Muscle layer of duodenum (tissue), 2 donors: ENCODE results near the gene RAB31.
"Not testable (repeated sequence)": the region's sequence is repeated elsewhere in the genome, so short reads cannot be mapped to it uniquely, and the experiment has no call there.

Experiments used
- H3K27ac ChIP-seq: one replicate; pipeline ENCODE4 v1.7.0; 2013; ENCODE audit warnings: mild to moderate bottlenecking, low read length
- H3K27me3 ChIP-seq: one replicate; pipeline ENCODE4 v1.7.0; 2013; ENCODE audit warnings: low read depth, mild to moderate bottlenecking, control low read depth, low read length
- H3K36me3 ChIP-seq, 2 donors: one replicate each; pipeline ENCODE4 v1.7.0; 2013; ENCODE audit warnings: low read length in 2 of 2, control low read depth in 1 of 2, mild to moderate bottlenecking in 1 of 2; ENCODE audit not compliant: insufficient read depth in 2 of 2, control insufficient read depth in 1 of 2
- H3K4me1 ChIP-seq, 2 donors: one replicate each; pipeline ENCODE4 v1.7.0; 2013; ENCODE audit warnings: low read length in 2 of 2, mild to moderate bottlenecking in 2 of 2, control low read depth in 1 of 2, moderate library complexity in 1 of 2; ENCODE audit not compliant: insufficient read depth in 2 of 2, control insufficient read depth in 1 of 2
- H3K4me3 ChIP-seq, 2 donors: one replicate each; pipeline ENCODE4 v1.7.0; 2013; ENCODE audit warnings: low read length in 2 of 2, low read depth in 1 of 2, mild to moderate bottlenecking in 1 of 2
- H3K9me3 ChIP-seq, 2 donors: one replicate each; pipeline ENCODE4 v1.7.0; 2013; ENCODE audit warnings: low read length in 2 of 2, control low read depth in 1 of 2, mild to moderate bottlenecking in 1 of 2; ENCODE audit not compliant: control insufficient read depth in 1 of 2
- donor health status: healthy.

Gene RAB31

DNA sequence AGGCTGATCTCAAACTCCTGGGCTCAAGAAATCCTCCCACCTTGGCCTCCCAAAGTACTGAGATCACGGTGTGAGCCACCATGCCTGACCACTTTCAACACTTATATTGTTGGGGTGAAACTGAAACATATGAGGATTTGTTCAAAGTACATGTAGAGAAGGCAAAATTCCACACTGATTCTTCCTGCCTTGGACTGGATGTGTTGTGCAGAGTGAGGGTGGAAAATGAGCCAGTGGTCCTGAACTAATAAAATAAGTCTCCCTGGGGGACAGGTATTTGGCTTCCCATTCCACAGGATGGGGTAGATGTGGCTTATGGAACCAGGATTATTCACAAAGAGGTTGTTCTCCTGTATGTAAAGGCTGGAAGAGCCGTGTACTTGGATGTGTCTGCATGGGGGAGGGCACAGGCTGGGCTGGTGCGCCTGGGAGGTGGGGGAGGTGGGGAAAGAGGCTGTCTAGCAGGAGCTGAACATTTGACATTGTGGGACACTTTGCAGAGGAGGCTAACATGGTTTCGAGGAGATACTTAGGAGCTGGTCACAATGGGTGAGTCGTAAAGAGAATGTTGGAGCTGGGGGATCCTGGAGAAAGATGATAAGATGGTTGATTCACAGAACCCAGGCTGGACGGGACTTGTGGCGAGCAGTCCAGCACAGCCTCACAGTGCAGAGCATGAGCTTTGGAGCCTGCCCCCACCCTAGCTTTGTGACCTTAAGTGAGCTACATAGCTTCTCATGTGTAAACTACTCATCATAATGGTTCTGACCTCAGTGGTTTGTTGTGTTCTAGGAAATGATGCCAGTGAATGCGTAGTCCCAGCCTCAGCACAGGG is 177.3 kb downstream of the RAB31 start, which contains the start of gene TXNDC2:
Gene TXNDC2 (plus strand): TSS at position 804 of the 835 bp plus-strand sequence. CDS start 708 bp downstream, outside the sequence.
- H3K4me1 ChIP-seq, result no peaks in the 10 kb centered on the region
- H3K36me3 ChIP-seq, result no peaks in the 10 kb centered on the region
- H3K27me3 ChIP-seq, result no peaks in the 10 kb centered on the region
- H3K4me3 ChIP-seq, result no peak within 1 kb of the TSS
- H3K27ac ChIP-seq, result no peak within 1 kb of the TSS
- no peaks in the 10 kb centered on the region for H3K9me3 ChIP-seq

DNA sequence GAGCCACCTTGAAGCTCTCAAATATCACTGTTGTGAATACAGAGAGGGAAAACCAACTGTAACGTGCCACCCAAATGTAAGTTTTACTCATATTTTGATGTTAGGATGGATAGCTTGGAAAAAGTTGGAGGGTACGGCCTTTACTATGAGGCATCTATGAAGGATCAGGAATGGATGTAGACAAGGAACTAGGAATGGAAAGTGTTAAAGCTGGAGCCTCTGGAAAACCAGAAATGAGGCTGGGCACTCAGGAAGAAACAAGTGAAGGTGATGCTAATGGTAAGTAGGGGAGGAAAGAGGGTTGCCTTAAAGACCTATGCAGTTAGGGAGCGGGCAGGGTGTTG is 177.9 kb downstream of the RAB31 start:
- H3K4me1 ChIP-seq, result no peaks in the 10 kb centered on the region
- H3K36me3 ChIP-seq, result no peaks in the 10 kb centered on the region
- no peak overlapping the region for H3K4me3 ChIP-seq
- H3K27me3 ChIP-seq, result no peaks in the 10 kb centered on the region
- H3K27ac ChIP-seq, result no peak overlapping the region
- no peaks in the 10 kb centered on the region for H3K9me3 ChIP-seq

DNA sequence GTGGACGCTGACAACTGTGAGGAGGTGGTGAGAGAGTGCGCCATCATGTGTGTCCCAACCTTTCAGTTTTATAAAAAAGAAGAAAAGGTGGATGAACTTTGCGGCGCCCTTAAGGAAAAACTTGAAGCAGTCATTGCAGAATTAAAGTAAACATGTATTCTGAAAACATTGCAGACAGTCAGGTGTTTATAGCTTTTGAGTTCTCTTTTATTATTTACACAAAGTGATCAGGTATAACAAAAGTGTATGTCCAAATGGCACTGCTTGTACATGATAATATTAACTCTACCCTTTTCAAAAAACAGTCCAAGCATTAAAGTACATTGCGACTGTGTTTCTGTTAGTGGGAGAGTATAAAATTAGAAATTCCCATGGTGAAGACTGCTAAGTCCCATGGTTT is 179.9 kb downstream of the RAB31 start:
- H3K4me1 ChIP-seq, result no peaks in the 10 kb centered on the region
- H3K4me3 ChIP-seq, result no peak overlapping the region
- no peaks in the 10 kb centered on the region for H3K9me3 ChIP-seq
- no peaks in the 10 kb centered on the region for H3K36me3 ChIP-seq
- no peak overlapping the region for H3K27ac ChIP-seq
- no peaks in the 10 kb centered on the region for H3K27me3 ChIP-seq

DNA sequence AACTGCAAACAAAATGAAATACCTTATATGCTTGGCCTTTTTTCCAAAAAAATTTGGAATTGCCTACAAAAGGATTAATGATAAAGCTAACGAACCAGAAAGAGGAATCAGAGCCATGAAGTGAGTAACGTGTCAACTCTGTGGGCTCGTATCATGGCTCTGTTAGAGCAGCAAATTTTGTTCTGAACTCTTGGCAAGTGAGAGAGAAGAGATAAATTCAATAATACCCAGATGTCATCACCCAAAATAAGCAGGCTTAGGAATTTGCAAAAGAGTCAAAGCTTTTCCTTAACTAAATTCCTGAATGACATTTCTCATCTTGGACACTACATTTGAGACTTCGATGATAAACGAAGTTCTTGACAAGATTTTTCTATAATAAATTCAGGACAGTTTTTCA is 182.1 kb downstream of the RAB31 start:
- H3K4me3 ChIP-seq, result no peak overlapping the region
- no peak overlapping the region for H3K27ac ChIP-seq
- H3K36me3 ChIP-seq, result no peaks in the 10 kb centered on the region
- H3K9me3 ChIP-seq, result no peaks in the 10 kb centered on the region
- H3K27me3 ChIP-seq, result no peaks in the 10 kb centered on the region
- H3K4me1 ChIP-seq, result no peaks in the 10 kb centered on the region

DNA sequence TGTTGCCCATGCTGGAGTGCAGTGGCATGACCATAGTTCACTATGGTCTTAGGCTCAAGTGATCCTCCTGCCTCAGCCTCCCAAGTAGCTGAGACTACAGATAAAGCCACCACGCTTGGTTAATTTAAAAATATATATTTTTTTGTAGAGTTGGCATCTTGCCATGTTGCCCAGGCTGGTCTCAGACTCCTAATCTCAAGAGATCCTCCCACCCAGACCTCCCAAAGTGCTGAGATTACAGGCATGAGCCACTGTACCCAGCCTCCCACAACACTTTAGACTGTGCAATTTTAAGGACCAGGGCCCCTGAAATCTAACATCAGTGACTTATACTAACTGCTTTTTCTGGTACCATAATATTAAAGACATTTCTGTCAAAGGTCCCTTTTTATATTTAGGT is 182.9 kb downstream of the RAB31 start:
- Histone ChIP-seq H3K9me3 (no peaks in the 10 kb centered on the region), H3K27ac (no peak overlapping the region), H3K4me3 (no peak overlapping the region), H3K27me3 (no peaks in the 10 kb centered on the region), H3K36me3 (no peaks in the 10 kb centered on the region), H3K4me1 (no peaks in the 10 kb centered on the region)

DNA sequence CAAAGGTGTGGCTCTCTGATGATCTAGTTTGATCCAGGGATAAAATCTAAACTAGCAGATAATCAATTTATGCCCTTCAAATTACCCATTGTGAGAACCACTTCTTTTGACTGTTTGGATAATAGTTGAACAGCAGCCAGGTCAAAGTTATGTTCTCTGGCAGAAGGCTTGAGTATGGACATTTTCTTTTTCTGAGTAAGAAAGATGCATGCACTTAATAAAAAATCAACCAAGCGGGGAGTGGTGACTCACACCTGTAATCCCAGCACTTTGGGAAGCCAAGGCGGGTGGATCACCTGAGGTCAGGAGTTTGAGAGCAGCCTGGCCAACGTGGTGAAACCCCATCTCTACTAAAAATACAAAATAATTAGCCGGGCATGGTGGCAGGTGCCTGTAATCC is 183.4 kb downstream of the RAB31 start:
- not testable (repeated sequence) for H3K27me3 ChIP-seq, H3K27ac ChIP-seq, H3K4me3 ChIP-seq, H3K9me3 ChIP-seq, H3K36me3 ChIP-seq, H3K4me1 ChIP-seq

DNA sequence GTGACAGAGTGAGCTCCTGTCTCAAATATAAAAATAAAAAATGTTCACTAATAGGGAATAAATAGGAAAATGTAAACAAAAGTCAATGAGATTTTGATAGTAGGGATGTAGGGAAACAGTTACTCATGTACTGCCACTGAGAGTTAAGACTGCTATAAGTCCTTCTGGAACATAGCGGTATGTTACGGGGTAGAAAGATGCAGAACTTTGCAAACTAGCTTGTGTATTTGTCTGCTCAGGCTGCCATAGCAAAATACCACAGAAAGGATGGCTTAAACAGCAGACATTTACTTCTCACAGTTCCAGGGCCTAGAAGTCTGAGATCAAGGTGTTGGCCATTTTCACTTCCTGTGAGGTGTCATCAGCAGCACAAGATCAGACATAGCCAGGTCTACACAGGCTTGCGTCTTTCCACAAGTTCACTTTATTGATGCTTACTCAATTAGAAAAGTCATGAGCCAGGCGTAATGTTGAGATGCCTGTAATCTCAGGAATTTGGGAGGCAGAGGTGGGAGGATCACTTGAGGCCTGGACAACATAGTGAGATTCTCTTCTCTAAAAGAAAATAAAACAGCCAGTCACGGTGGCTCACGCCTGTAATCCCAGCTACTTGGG is 186.5 kb downstream of the RAB31 start:
- Histone ChIP-seq H3K27ac (no peak overlapping the region), H3K4me3 (no peak overlapping the region), H3K9me3 (no peaks in the 10 kb centered on the region), H3K36me3 (no peaks in the 10 kb centered on the region), H3K27me3 (no peaks in the 10 kb centered on the region), H3K4me1 (no peaks in the 10 kb centered on the region)

DNA sequence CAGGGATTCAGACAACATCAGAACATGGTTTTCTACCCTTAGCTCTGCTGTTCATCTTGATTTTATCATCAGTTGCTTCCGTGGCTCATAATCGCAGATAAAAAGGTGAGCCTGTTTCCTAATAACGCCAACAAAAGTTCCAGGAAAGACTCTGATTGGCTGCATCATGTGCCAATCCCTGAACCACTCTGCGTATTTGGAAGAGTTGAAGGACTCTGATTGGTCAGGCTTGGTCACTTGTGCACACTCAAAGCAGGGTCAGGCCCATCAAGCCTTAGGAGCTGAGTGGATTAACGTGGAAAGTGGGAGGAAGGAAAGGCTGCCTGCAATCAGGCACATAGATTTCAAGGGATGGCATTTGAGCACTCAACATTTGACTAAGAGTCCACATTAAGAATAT is 189.0 kb downstream of the RAB31 start:
- Histone ChIP-seq H3K27me3 (no peaks in the 10 kb centered on the region), H3K4me1 (no peaks in the 10 kb centered on the region), H3K4me3 (no peak overlapping the region), H3K27ac (no peak overlapping the region), H3K9me3 (no peaks in the 10 kb centered on the region), H3K36me3 (no peaks in the 10 kb centered on the region)

DNA sequence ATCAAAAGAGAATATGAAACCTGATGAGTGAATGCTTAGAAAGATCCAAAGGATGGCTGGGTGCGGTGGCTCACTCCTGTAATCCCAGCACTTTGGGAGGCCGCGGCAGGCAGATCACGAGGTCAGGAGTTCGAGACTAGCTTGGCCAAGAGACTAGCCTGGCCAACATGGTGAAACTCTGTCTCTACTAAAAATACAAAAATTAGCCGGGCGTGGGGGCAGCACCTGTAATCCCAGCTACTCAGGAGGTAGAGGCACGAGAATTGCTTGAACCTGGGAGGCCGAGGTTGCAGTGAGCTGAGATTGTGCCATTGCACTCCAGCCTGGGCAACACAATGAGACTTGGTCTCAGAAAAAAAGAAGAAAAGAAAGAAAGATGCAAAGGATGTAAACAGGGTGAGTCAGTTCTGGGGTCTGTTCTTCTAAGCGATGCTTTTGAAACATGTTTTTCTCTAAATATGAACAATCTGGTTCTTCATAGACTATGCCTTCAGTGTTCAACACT is 189.7 kb downstream of the RAB31 start:
- H3K27me3 ChIP-seq, H3K36me3 ChIP-seq, H3K4me3 ChIP-seq, H3K27ac ChIP-seq, H3K4me1 ChIP-seq, H3K9me3 ChIP-seq: not testable (repeated sequence)

DNA sequence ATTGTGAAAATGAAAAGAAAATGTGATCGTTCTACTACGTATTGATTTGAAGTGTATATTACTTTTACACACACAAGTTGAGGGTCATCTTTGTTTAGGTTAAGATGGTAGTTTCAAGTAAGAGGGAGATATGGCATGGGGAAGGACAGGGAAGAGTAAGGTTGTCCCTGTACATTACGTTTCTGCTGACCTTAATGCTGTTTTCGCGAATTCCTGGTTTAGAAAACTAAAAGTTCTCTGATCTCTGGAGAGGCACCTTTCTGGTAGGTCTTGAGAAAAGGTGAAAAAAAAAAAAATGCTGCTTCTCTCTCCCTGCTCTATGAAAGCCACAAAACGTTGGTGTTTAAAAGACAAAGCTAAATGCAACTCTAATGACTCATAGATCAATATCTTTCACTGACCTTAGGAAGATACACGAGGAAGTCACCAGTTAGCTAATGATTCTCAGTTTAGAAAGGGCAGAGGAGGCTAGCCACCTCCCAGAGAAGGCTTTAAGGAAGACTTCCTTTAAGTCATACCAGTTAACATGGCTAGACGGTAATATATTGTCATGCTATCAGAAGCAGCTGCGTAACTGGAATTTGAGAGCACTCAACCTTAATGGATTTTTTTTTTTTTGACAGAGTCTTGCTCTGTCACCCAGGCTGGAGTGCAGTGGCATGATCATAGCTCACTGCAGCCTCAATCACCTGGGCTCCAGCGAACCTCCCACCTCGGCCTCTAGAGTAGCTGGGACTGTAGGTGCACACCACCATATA is 190.9 kb downstream of the RAB31 start:
- H3K36me3 ChIP-seq, result no peaks in the 10 kb centered on the region
- H3K27me3 ChIP-seq, result no peaks in the 10 kb centered on the region
- no peak overlapping the region for H3K4me3 ChIP-seq
- no peak overlapping the region for H3K27ac ChIP-seq
- no peaks in the 10 kb centered on the region for H3K9me3 ChIP-seq
- no peaks in the 10 kb centered on the region for H3K4me1 ChIP-seq

DNA sequence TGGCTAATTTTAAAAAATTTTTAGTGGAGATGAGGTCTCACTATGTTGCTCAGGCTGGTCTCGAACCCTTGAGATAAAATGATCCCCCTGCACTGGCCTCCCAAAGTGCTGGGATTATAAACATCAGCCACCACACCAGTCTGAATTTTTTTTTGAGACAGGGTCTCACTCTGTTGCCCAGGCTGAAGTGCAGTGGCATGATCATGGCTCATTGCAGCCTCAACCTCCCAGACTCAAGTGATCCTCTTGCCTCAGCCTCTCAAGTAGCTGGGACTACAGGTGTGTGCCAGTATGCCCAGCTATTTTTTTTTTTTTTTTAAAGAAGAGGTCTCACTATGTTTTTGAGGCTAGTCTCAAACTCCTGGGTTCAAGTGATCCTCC is 191.4 kb downstream of the RAB31 start:
- not testable (repeated sequence) for H3K36me3 ChIP-seq, H3K4me1 ChIP-seq, H3K27ac ChIP-seq, H3K9me3 ChIP-seq, H3K4me3 ChIP-seq, H3K27me3 ChIP-seq
